Muscle of leg (tissue), 11 donors: ENCODE results near the gene RAC2. TPM values are rescaled to one million over a fixed set of nuclear protein-coding genes. Genes with fewer than 3 reads are reported as not detected.

Source experiments
- DNase-seq: peaks from one replicate; pipeline ENCODE4 v3.0.0; 2013
- H3K27ac ChIP-seq: one replicate; pipeline ENCODE4 v1.5.1; 2013; ENCODE audit warnings: mild to moderate bottlenecking, low read length, control low read depth
- H3K27me3 ChIP-seq: one replicate; pipeline ENCODE4 v1.6.1; 2013; ENCODE audit warnings: low read length; ENCODE audit not compliant: control insufficient read depth, insufficient read depth
- H3K36me3 ChIP-seq: one replicate; pipeline ENCODE4 v1.6.1; 2013; ENCODE audit warnings: low read length; ENCODE audit not compliant: control insufficient read depth, insufficient read depth
- H3K4me1 ChIP-seq: one replicate; pipeline ENCODE4 v1.6.1; 2013; ENCODE audit warnings: low read length; ENCODE audit not compliant: control insufficient read depth, insufficient read depth
- H3K4me3 ChIP-seq: one replicate; pipeline ENCODE4 v1.5.1; 2013; ENCODE audit warnings: low read length, control low read depth
- H3K9me3 ChIP-seq: replicated peaks from 2 replicates; pipeline ENCODE4 v1.6.1; 2013; ENCODE audit warnings: low read depth, low read length; ENCODE audit not compliant: control insufficient read depth
- WGBS: methylation state at CpG from one replicate; pipeline ENCODE4 v1.1.5; 2013; ENCODE audit warnings: missing lambda C conversion rate; ENCODE audit not compliant: insufficient coverage; 5-methylcytosine and 5-hydroxymethylcytosine counted together
- polyA plus RNA-seq, 8 donors: library from polyadenylated mRNA; unstranded; fragments of 120-200 nt; gene quantifications; one replicate each; pipeline versions ENCODE4 v1.2.1 to v1.2.3, GENCODE V29; 2013; ENCODE audit warnings: inconsistent platforms in 1 of 8, low replicate concordance in 1 of 8; ENCODE audit not compliant: insufficient read length in 8 of 8, insufficient read depth in 1 of 8
- total RNA-seq: library from RNA; stranded (reverse); fragments of 120-200 nt; gene quantifications from one replicate; pipeline ENCODE4 v1.2.4, GENCODE V29; 2013

RAC2 gene
- total and polyA plus RNA-seq, 9 donors: 2.4 to 11.2 (median 7.0) TPM

DNA sequence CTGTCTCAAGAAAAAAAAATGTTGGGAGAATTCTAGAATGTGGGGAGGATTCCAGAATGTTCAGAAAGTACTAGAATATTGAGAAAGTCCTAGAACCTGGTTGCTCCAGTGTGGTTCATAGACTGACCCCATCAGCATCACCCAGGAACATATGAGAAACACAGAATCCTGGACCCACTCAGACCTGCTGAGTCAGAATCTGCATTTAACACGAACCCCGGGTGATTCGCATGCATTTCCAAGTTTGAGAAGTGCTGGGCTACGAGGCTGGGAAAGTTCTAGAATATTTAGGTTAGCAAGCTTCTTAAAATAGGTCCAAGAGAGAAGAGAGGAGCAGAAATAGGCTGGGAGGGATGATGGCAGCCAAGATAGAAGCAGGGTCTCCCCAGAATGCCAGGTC lies 62.4 kb downstream of the RAC2 start:
- Histone ChIP-seq H3K4me3 (no peak overlapping the region), H3K9me3 (no peaks in the 10 kb centered on the region), H3K4me1 (peaks cover 49% of the 10 kb centered on the region), H3K36me3 (peaks cover 12% of the 10 kb centered on the region), H3K27ac (no peak overlapping the region), H3K27me3 (no peaks in the 10 kb centered on the region)
- DNase-seq: no peak
- WGBS: 83% methylated on average over 4 of the region's 4 CpGs

DNA sequence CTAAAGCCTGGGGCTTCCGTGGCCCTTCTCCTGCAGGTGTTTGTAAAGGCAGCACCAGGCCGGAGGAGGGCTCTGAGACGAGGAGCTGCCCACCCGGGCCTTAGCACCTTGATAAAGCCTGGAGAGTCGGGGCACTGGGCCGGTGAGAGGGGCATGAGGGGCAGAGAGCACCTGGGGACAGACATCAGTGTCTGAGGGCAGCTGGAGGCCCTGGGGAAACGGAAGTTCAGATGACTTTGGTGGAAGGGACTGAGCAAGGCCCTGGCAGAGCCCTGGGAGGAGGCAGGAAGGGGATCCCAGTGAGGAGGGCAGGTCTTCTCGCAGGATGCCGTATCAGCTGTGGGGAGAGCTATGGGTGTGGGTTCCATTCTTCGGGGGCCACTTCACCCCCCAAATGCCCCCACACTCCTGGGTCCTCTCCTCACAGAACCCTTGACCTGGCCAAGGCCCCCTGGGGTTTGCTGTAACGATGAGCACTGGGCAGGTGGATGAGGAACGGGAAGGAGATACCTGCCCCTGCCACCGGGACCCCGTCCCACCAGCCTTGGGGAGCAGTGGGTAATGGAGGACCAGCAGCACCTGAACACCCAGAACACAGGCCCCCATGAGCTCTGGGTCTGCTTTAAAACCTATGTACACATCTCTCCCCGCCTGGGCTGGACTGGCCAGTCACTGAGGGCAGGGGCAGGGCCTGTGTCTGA lies 63.4 kb downstream of the RAC2 start:
- 84% methylated on average over 9 of the region's 15 CpGs for WGBS
- Histone ChIP-seq H3K9me3 (no peaks in the 10 kb centered on the region), H3K36me3 (peaks cover 12% of the 10 kb centered on the region), H3K4me1 (peaks cover 56% of the 10 kb centered on the region), H3K4me3 (no peak overlapping the region), H3K27ac (no peak overlapping the region), H3K27me3 (peaks cover 4% of the 10 kb centered on the region)
- DNase-seq: no peak

DNA sequence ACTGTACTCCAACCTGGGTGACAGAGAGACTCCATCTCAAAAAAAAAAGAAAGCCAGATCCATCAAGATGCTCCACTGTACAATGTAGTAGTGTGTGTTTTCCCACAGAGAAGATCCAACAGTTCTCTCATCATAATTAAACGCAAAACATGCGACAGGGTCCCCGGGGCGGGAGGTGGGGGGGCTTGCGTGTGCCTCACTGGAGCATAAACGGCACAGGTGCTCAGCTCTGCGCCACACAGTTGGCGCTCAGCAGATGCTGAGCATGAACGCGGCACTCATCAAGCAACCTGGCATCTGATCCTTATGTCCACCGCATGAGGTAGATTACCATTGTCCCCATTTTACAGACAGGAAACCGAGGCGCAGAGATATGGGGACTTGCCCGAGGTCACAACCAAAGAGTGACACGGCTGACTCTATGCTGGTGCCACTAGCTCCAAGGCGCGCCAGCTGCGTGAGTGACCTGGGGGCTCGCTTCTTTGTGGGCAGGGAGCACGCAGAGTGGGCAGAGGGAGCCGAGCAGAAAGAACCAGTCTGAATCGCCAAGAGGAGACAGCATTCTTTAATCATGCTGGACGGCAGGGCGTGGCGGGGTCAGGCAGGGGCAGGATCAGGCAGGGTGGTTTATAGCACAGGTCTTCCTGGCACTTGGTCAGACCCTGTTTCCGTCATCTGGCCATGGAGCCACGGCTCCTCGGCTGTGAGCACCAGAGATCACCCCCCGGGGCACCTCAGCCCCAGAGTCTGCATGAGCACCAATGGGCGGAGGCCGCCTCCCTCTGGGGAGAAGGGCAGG lies 64.2 kb downstream of the RAC2 start:
- 83% methylated on average over 27 of the region's 31 CpGs for WGBS
- Histone ChIP-seq H3K9me3 (no peaks in the 10 kb centered on the region), H3K4me1 (peaks cover 63% of the 10 kb centered on the region), H3K27me3 (peaks cover 13% of the 10 kb centered on the region), H3K36me3 (peaks cover 8% of the 10 kb centered on the region), H3K27ac (no peak overlapping the region), H3K4me3 (no peak overlapping the region)
- no peak for DNase-seq

DNA sequence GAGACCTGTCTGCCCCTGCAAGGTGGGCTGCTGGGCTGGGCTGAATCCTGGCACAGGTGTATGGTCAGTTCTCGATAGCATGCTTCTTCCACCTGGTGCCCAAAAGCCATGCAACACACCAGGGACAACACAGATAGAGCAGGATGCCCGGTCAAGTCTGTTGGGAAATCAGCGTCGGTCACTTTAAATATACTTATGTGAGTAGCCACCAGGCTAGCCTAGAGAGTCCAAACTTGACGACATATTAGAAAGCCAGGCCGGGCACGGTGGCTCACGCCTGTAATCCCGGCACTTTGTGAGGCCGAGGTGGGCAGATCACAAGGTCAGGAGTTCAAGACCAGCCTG lies 65.0 kb downstream of the RAC2 start:
- Histone ChIP-seq H3K9me3 (no peaks in the 10 kb centered on the region), H3K27ac (no peak overlapping the region), H3K27me3 (peaks cover 17% of the 10 kb centered on the region), H3K4me1 (peaks cover 63% of the 10 kb centered on the region), H3K36me3 (peaks cover 8% of the 10 kb centered on the region), H3K4me3 (no peak overlapping the region)
- WGBS: 64% methylated on average over 6 of the region's 10 CpGs
- DNase-seq: no peak

DNA sequence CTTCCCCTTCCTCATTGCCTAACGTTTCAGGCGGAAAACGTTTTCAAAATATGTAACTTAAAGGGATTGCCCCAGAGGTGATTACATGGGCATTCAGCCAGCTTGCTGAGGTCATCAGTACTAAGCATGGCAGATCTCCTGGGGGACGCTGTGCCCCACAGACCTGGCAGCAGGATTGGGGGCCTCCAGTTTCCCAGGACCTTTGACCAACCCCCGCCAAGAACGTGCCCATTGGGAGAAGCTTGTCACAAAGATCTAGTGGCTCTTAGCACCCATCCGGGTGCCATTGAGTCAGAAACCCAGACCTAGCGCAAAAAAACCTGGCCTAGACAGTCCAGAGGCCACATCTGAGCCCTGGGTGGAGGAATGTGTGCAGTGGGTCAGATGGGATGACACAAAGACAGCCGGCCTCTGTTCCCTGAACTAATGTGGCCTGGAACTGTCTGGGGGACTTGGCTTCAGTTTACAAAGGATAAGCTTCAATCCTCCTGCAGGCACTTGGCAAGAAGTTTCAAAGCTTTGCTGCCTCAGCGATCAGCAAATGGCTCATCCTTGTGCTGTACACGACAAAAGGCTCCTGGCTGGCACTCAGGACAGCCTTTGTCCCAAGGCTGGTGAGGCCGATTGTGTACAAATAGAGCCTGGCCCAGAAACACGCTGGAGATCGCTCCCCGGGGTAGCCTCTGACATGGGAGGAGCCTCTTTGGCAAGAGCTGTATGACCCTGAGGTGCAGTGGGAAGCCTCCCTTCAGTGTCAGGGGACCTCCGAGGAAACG lies 65.5 kb downstream of the RAC2 start:
- Histone ChIP-seq H3K27ac (peak overlapping the region; percentile 85), H3K27me3 (peaks cover 23% of the 10 kb centered on the region), H3K9me3 (no peaks in the 10 kb centered on the region), H3K4me3 (no peak overlapping the region), H3K36me3 (peaks cover 8% of the 10 kb centered on the region), H3K4me1 (peaks cover 62% of the 10 kb centered on the region)
- peak; percentile 84 for DNase-seq
- 24% methylated on average over 17 of the region's 17 CpGs for WGBS

DNA sequence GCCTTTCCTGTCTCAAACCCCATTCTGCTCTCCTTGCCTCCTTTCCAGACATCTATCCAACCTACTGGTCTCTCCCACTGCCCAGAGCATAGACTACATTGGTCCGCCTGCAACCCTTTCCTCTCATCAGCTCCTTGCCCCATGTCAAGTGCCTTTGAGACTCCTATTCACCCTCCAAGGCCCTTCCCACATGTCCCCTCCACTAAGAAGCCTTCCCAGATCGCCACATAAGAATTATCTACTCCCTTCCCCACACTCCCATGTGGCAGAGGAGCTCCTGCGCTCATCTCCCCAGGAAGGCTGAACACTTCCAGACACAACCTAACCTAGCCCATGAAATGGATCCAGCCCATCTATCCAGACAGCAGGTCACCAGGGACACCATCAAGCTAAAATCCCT lies 66.3 kb downstream of the RAC2 start:
- Histone ChIP-seq H3K36me3 (peaks cover 8% of the 10 kb centered on the region), H3K4me3 (no peak overlapping the region), H3K9me3 (no peaks in the 10 kb centered on the region), H3K27ac (peak overlapping the region; percentile 85), H3K4me1 (peaks cover 66% of the 10 kb centered on the region), H3K27me3 (peaks cover 23% of the 10 kb centered on the region)
- no peak for DNase-seq
- 100% methylated on average over 3 of the region's 3 CpGs for WGBS

DNA sequence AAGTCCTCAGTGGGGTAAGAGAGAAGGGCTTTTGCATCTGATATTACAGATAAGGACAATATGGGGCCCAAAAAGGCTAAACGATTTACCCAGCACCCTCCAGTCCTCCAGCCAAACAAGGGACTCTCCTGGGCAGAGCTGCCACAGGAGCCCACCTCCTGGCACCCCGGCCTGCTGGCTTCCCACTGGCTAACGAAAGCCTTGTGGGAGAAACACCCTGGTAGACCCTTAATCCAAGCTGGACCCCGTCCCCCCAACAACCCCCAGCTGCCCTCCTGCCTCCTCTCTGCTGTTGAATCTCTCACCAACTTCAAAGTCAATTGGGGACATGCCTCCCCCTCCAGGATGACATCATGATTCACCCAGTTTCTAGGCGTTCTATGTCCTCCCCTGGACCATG lies 66.8 kb downstream of the RAC2 start:
- peak overlapping the region; percentile 85 for H3K27ac ChIP-seq
- H3K9me3 ChIP-seq: no peaks in the 10 kb centered on the region
- peaks cover 23% of the 10 kb centered on the region for H3K27me3 ChIP-seq
- no peak overlapping the region for H3K4me3 ChIP-seq
- H3K4me1 ChIP-seq: peaks cover 66% of the 10 kb centered on the region
- WGBS: 75% methylated on average over 5 of the region's 5 CpGs
- peaks cover 6% of the 10 kb centered on the region for H3K36me3 ChIP-seq
- no peak for DNase-seq

DNA sequence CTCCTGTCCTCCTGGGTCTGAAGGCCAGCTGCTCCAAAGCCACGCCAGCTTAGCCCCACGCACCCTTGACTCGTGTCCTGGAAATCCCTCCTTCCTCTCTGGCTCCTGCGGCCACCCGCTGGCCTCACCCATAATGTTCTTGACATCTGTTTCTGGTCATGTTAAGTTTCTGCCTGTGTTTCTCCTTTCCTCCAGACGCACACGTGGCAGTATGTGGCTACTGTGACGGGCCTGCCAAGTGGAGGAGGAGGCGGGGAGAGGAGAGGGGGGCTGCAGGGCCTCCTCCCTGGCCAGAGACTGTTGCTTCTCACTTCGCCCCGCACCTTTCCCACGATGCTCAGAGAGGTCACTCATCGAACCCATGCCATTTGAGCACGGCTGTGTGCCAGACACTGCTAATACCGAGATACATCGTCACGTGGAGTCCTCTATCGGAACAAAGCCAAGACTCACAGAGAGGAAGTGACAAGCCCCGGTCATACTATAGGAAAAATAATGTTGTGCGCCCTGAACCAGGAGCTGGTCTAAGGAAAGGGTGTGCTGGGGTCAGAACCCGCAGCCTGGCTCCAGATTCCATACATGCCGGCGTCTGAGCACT lies 67.5 kb downstream of the RAC2 start:
- WGBS: 2% methylated on average over 10 of the region's 23 CpGs
- peak overlapping the region; percentile 85 for H3K27ac ChIP-seq
- H3K27me3 ChIP-seq: peaks cover 26% of the 10 kb centered on the region
- H3K9me3 ChIP-seq: no peaks in the 10 kb centered on the region
- peaks cover 66% of the 10 kb centered on the region for H3K4me1 ChIP-seq
- H3K4me3 ChIP-seq: no peak overlapping the region
- H3K36me3 ChIP-seq: no peaks in the 10 kb centered on the region
- peak; percentile 98 for DNase-seq

DNA sequence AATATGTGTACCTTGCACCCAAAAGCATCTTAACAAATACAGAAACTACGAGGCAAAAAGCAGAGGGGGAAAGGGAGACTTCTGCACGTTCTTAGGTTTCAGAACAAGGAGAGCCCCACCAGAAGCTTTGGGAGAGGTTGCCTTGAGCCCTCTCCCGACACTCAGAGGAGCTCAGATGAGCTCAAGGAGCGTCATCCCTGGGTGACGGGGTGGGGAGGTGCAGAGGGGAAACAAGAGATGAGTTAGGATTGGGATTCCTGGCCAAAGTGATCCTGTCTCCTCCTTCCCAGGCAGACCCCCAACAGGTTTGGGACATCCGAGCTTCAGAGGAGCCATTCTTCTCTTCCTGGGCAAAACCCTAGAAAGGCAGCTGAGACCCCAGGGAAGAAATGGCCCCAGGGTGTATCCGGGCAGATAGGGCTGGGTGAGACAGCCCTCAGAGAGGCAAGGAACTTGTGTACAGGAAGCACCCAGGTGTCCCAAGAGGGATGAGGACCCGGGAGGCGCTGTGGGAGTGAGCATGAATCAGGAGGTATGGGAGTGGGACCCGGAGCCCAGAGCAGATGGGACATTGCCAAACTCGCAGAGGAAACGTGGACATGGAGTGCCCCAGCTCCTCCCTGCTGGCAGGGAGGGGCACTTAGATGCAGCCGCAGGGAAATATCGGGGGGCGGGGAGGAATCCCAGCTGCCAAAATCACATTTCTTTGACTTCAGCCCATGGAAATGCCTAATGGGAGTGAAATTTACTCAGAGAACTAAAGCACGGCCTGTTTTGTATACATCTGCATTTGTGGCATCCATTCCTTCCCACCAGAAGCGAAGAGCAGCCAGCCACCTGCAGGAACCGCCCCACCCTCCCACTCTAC lies 68.4 kb downstream of the RAC2 start:
- peaks cover 26% of the 10 kb centered on the region for H3K27me3 ChIP-seq
- peaks cover 66% of the 10 kb centered on the region for H3K4me1 ChIP-seq
- H3K36me3 ChIP-seq: no peaks in the 10 kb centered on the region
- DNase-seq: peak; percentile 78
- H3K4me3 ChIP-seq: no peak overlapping the region
- 27% methylated on average over 10 of the region's 18 CpGs for WGBS
- H3K9me3 ChIP-seq: no peaks in the 10 kb centered on the region
- peak overlapping the region; percentile 85 for H3K27ac ChIP-seq
